ENCODE measurements around the gene KATNB1.
"Not testable (repeated sequence)": the region's sequence is repeated elsewhere in the genome, so short reads cannot be mapped to it uniquely, and the experiment has no call there.

Gene KATNB1

DNA sequence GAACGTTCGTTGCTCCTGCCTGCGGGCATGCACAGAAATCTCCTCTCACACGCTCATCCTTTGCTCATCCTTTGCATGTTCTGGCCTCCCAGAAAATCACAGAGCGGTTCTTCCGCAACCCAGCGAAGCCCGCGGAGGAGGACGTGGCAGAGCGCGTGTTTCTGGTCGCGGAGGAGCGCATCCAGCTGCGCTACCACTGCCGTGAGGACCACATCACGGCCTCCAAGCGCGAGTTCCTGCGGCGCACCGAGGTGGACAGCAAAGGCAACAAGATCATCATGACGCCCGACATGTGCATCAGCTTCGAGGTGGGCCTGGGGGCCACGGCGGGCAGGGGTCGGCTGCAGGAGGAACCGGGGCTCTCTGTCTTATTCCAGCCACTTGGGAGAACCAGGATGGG lies 9.6 kb upstream of the KATNB1 start:
- Mint-ChIP-seq H3K27ac (no peak overlapping the region), H3K4me3 (no peak overlapping the region), H3K36me3 (ENCODE audit: low read depth) (no peaks in the 10 kb centered on the region), H3K27me3 (no peaks in the 10 kb centered on the region), H3K9me3 (peaks cover 10% of the 10 kb centered on the region), H3K4me1 (ENCODE audit: low read depth) (no peaks in the 10 kb centered on the region)
- intact Hi-C loops (cut with micrococcal nuclease) = no loop called here

DNA sequence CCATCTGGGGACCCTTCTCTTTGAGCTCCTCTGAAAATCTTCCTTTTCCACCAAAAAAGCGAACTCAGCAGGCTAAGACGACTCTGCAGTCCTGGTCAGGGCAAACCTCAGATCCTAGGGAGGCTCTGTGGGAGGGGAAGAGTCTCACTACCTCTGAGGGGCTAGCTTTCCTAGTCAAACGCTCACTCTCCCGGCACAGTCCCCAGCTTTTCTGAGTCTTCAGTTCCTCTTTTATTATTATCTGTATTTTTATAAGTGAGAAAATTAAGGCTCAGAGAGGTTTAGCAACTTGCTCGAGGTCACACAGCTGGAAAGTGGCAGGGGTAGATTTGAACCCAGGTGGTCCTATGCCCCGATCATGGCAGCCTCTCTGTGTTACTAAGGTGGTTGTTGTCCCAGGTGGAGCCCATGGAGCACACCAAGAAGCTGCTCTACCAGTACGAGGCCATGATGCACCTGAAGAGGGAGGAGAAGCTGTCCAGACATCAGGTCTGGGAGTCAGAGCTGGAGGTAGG lies 9.1 kb upstream of the KATNB1 start:
- H3K27ac Mint-ChIP-seq = no peak overlapping the region

DNA sequence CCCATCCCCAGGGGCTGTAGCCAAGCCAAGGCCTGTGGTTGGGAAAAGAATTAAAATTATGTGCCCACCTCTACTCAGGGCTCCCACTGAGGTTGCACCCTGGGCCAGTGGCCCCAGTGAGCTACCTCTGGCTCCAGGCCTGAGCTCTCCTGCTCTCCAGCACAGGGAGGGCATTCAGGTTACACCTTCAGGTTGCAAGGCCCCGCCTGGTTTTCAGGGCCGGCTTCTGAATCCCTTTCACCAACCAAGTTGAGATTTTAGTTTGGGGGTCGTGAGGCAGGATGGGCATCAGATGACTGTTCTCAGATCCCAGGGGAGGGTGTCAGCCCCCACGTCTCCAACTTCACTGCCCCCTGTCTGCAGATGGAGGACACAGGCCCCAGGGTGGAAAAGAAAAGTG lies 8.0 kb upstream of the KATNB1 start:
- Mint-ChIP-seq H3K27ac (no peak overlapping the region), H3K4me3 (no peak overlapping the region), H3K4me1 (ENCODE audit: low read depth) (peaks cover 6% of the 10 kb centered on the region), H3K9me3 (peaks cover 10% of the 10 kb centered on the region), H3K27me3 (no peaks in the 10 kb centered on the region), H3K36me3 (ENCODE audit: low read depth) (no peaks in the 10 kb centered on the region)
- intact Hi-C loops (cut with micrococcal nuclease) = no loop called here

More for the DNA sequence above, 9.1 kb upstream of the KATNB1 start:
- no peaks in the 10 kb centered on the region for H3K36me3 Mint-ChIP-seq (ENCODE audit: low read depth)
- H3K27me3 Mint-ChIP-seq = no peaks in the 10 kb centered on the region
- no peak overlapping the region for H3K4me3 Mint-ChIP-seq
- peaks cover 4% of the 10 kb centered on the region for H3K4me1 Mint-ChIP-seq (ENCODE audit: low read depth)
- intact Hi-C loops (cut with micrococcal nuclease) = no loop called here
- H3K9me3 Mint-ChIP-seq = peaks cover 10% of the 10 kb centered on the region

GRCh38 chr16:57728336-57729181 lies 7.0 kb upstream of the KATNB1 start:
- H3K27me3 Mint-ChIP-seq = no peaks in the 10 kb centered on the region
- H3K36me3 Mint-ChIP-seq (ENCODE audit: low read depth) = no peaks in the 10 kb centered on the region
- H3K4me1 Mint-ChIP-seq (ENCODE audit: low read depth) = peaks cover 11% of the 10 kb centered on the region
- intact Hi-C loops (cut with micrococcal nuclease) = no loop called here
- H3K27ac Mint-ChIP-seq = no peak overlapping the region
- peaks cover 10% of the 10 kb centered on the region for H3K9me3 Mint-ChIP-seq
- H3K4me3 Mint-ChIP-seq = no peak overlapping the region

GRCh38 chr16:57729182-57729484 lies 6.4 kb upstream of the KATNB1 start:
- Mint-ChIP-seq H3K36me3 (ENCODE audit: low read depth) (no peaks in the 10 kb centered on the region), H3K4me3 (no peak overlapping the region), H3K9me3 (peaks cover 10% of the 10 kb centered on the region), H3K4me1 (ENCODE audit: low read depth) (peaks cover 12% of the 10 kb centered on the region), H3K27me3 (no peaks in the 10 kb centered on the region), H3K27ac (no peak overlapping the region)
- intact Hi-C loops (cut with micrococcal nuclease) = no loop called here

DNA sequence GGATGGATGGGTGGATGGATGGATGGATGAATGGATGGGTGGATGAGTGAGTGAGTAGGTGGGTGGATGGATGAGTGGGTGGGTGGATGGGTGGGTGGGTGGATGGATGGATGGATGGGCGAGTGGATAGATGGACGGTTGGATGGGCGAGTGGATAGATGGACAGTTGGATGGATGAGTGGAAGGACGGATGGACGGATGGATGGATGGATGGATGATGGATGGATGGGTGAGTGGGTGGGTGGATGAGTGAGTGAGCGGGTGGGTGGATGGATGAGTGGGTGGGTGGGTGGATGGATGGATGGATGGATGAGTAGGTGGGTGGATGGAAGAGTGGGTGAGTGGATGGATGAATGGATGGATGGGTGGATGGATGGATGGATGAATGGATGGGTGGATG lies 5.7 kb upstream of the KATNB1 start:
- peaks cover 18% of the 10 kb centered on the region for H3K4me1 Mint-ChIP-seq (ENCODE audit: low read depth)
- H3K36me3 Mint-ChIP-seq (ENCODE audit: low read depth); H3K27me3 Mint-ChIP-seq; H3K9me3 Mint-ChIP-seq; H3K27ac Mint-ChIP-seq; H3K4me3 Mint-ChIP-seq: not testable (repeated sequence)
- intact Hi-C loops (cut with micrococcal nuclease) = loop anchor here (10.0 kb wide), 2 partner anchors 165 to 395 kb away; partner anchors contain the start of gene CFAP20

- intact Hi-C loops (cut with micrococcal nuclease) = loop anchor here (10.0 kb wide), 2 partner anchors 164 to 394 kb away; partner anchors contain the start of gene CFAP20
- Mint-ChIP-seq H3K4me3 (no peak overlapping the region), H3K9me3 (peaks cover 10% of the 10 kb centered on the region), H3K4me1 (ENCODE audit: low read depth) (peaks cover 25% of the 10 kb centered on the region), H3K27me3 (no peaks in the 10 kb centered on the region), H3K27ac (no peak overlapping the region), H3K36me3 (ENCODE audit: low read depth) (peaks cover 14% of the 10 kb centered on the region)
Observed at GRCh38 chr16:57730771-57731730, 4.5 kb upstream of the KATNB1 start.

- Mint-ChIP-seq H3K36me3 (ENCODE audit: low read depth) (peaks cover 17% of the 10 kb centered on the region), H3K9me3 (peaks cover 10% of the 10 kb centered on the region), H3K27ac (no peak overlapping the region), H3K4me3 (no peak overlapping the region), H3K27me3 (no peaks in the 10 kb centered on the region), H3K4me1 (ENCODE audit: low read depth) (peaks cover 35% of the 10 kb centered on the region)
- intact Hi-C loops (cut with micrococcal nuclease) = loop anchor here (10.0 kb wide), 2 partner anchors 163 to 393 kb away; partner anchors contain the start of gene CFAP20
Observed at GRCh38 chr16:57732037-57732436, 3.5 kb upstream of the KATNB1 start.

GRCh38 chr16:57732714-57733113 lies 2.9 kb upstream of the KATNB1 start:
- Mint-ChIP-seq H3K27ac (no peak overlapping the region), H3K4me1 (ENCODE audit: low read depth) (peaks cover 40% of the 10 kb centered on the region), H3K36me3 (ENCODE audit: low read depth) (peaks cover 17% of the 10 kb centered on the region), H3K9me3 (peaks cover 10% of the 10 kb centered on the region), H3K4me3 (no peak overlapping the region), H3K27me3 (no peaks in the 10 kb centered on the region)
- intact Hi-C loops (cut with micrococcal nuclease) = loop anchor here (10.0 kb wide), 2 partner anchors 162 to 392 kb away; partner anchors contain the start of gene CFAP20

- intact Hi-C loops (cut with micrococcal nuclease) = loop anchor here (10.0 kb wide), 2 partner anchors 160 to 390 kb away; partner anchors contain the start of gene CFAP20
- H3K27ac Mint-ChIP-seq = peak overlapping the region; percentile 97
- H3K4me1 Mint-ChIP-seq (ENCODE audit: low read depth) = peaks cover 40% of the 10 kb centered on the region
- H3K9me3 Mint-ChIP-seq = peaks cover 2% of the 10 kb centered on the region
- H3K4me3 Mint-ChIP-seq = peak overlapping the region; percentile 99
- H3K27me3 Mint-ChIP-seq = no peaks in the 10 kb centered on the region
- peaks cover 17% of the 10 kb centered on the region for H3K36me3 Mint-ChIP-seq (ENCODE audit: low read depth)
Observed at GRCh38 chr16:57734308-57734924, 1.2 kb upstream of the KATNB1 start.

DNA sequence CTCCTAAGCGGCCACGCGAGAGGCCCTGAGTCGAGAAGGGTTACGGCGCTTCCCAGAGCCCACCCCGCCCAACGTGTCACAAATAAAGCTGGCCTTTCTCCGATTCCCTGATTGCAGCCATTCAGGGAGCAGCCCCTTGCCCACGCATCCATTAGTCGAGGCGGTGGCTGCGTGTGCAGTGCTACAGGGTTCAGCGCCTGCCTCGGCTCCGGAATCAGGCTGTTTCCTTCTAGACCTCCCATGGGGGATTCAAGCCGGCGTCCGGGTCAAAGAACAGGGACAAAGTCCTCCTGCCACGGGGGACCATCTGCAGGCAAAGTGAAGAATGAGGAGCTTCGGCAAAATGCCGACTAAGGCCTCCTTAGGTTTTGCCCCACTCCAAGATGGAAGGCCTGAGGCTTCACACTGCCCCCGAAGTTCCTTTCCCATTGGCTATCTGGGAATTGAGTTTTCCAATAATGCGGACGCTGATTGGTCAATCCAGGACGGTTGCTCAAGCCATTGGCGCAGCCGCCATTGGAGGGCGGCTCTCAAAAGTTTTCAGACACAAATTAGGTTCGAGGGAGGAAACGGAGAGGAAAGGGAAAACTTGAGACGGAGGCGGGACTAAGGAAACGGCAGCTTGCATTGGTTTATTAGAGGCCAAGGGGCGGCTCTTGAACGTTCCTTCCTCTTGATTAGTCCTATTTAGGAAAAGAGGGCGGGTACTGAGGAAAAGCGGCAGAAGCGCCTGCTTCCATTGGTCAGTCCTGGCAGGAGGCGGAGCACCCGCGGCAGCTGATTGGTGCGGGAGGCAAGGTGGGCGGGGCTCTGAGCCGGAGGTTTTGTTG lies 430 bp upstream of the KATNB1 start:
- Mint-ChIP-seq H3K27ac (peak overlapping the region; percentile 97), H3K4me3 (peak overlapping the region; percentile 99), H3K27me3 (no peaks in the 10 kb centered on the region), H3K36me3 (ENCODE audit: low read depth) (peaks cover 17% of the 10 kb centered on the region), H3K9me3 (no peaks in the 10 kb centered on the region), H3K4me1 (ENCODE audit: low read depth) (peaks cover 40% of the 10 kb centered on the region)
- intact Hi-C loops (cut with micrococcal nuclease) = loop anchor here (5.0 to 10.0 kb wide), 3 partner anchors 160 to 390 kb away; partner anchors contain the start of genes CFAP20, USB1 and ZNF319

DNA sequence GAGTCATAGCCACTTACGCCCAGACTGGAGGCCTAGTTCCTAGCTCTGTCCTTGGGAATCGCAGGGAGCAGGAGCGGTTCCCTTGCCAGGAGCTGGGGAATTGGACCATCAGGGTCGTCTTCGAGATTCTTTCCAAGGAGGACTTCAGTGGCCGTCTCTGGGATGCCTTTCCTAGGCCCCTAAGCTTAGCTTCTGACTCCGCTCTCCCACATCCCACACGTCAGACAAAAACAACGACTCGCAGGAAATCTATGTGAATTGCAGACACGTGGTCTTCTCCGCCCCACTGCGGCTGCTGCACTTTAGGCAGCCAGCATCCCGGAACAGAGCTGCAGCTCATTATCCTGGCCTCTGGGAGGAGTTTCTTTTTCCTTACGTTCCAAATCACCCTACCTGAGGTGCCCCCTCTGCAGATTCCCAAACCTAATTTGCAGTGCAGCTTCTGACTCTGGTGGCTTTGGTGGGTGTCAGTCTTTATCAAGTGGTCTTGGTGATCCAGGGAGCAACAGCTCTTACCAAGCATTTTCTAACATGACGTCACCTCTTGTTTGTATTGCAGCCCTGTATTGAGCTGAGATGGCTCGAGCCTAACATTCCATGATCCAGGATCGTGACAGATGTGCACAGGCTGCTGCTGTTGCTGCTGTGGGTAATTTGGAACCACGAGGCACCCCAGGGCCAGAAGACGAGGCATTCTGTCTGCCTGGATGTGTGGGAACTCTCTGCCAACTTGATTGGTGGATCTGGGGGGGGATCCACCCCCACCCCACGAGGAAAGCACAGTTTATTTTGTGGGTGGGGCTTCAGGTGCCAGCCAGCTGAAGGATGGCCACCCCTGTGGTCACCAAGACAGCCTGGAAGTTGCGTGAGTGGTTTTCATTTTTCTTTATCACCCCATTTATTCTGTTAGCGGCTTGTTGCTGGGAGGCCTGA lies 1.1 kb downstream of the KATNB1 start:
- H3K27me3 Mint-ChIP-seq = no peaks in the 10 kb centered on the region
- no peaks in the 10 kb centered on the region for H3K9me3 Mint-ChIP-seq
- peak overlapping the region; percentile 97 for H3K27ac Mint-ChIP-seq
- intact Hi-C loops (cut with micrococcal nuclease) = loop anchor here (5.0 to 10.0 kb wide), 3 partner anchors 158 to 388 kb away; partner anchors contain the start of genes CFAP20, USB1 and ZNF319
- H3K36me3 Mint-ChIP-seq (ENCODE audit: low read depth) = peaks cover 30% of the 10 kb centered on the region
- H3K4me3 Mint-ChIP-seq = peak overlapping the region; percentile 99
- peaks cover 34% of the 10 kb centered on the region for H3K4me1 Mint-ChIP-seq (ENCODE audit: low read depth)
